GM21423 (cell line): ENCODE measurements around the gene OR9A2.

ENCODE experiments used
- ATAC-seq: cut with Tn5 transposase; IDR thresholded peaks from one replicate; pipeline ENCODE4 v1.9.1; 2021; ENCODE audit warnings: mild to moderate bottlenecking, moderate library complexity; ENCODE audit not compliant: unreplicated experiment

OR9A2 gene, protein sequence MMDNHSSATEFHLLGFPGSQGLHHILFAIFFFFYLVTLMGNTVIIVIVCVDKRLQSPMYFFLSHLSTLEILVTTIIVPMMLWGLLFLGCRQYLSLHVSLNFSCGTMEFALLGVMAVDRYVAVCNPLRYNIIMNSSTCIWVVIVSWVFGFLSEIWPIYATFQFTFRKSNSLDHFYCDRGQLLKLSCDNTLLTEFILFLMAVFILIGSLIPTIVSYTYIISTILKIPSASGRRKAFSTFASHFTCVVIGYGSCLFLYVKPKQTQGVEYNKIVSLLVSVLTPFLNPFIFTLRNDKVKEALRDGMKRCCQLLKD

DNA sequence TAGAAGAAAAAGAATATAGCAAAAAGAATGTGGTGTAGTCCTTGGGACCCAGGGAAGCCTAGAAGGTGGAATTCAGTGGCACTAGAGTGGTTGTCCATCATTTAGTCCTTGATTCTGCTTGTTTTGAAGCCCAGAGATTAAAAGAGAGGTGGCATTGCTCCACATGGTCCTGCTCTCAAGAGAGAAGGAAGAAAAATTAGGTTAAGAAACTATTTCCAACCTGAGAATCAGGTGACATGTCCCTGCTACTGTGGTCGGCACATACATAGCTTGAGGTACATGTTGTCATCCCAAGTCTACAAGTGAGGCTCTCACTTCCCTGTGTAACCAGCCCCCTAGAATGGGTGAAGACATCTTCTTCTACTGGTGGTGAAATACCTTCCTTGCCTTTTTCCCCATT, at the start of gene OR9A2:
TSS of gene OR9A2 (minus strand) at position 101 of the 400 bp plus-strand sequence. CDS start at position 101, 0 bp downstream.
- ATAC-seq: no peak

DNA sequence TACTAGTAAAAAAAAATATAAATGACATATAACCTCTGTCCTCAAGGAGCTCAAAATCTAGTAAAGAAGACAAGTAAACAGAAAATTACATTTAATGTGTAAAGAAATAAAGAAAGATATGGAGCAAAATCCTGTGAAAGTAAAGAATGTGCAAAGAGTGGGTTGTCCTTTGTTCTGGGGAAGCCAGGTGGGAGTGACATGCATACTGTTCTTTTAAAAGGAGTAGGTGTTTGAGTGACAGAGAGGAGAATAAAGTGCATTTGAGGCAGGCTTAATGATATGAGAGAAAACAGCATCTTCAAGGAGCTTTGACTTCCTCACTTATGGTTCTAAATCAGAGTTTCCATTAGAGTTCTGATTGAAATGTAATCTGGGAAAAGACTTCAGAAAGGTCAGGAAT, 47.2 kb upstream of the OR9A2 start:
- no peak for ATAC-seq

DNA sequence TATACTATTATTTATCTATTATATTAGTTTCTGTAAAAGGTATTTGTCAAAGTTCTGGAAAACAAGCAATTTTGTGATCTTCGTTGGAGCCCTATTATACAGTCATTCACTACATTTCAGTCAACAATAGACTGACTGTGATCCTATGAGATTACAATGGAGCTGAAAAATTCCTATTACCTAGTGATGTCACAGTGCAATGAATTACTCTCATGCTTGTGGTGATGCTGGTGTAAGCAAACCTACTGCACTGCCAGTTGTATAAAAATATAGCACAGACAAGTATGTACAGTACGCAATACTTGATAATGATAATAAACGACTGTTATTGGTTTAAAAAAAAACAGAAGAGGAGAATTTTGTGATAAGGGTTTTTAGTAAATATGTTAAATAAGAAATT, 46.6 kb upstream of the OR9A2 start:
- no peak for ATAC-seq

DNA sequence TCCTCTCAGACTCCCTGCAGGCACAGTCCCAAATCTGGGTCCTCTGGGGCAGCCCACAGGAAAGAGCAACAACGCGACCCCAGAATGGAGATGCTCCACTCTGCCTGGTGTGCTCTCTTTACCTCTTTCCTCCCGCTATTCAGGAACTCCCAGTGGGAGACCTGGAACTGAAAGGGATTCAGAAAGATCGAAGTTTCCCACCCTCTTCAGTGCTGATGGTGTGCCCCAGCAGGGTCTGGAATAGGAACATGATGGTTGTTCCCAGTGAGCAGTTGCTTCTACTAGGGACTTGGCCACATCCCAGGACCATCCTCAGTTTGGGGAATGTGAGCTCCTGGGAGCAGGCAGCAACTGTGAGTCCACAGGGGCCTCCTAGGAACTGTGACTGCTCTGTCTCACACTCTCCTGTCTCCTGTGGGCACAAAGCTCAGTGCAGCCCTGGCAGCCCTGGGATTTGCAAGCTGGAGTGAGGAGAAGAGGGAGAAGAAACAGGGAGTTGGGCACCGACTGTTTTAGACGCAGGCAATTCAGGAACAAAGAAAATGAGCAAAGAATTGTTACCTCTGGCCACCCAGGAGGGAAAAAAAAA, 43.1 kb upstream of the OR9A2 start:
- ATAC-seq: no peak

DNA sequence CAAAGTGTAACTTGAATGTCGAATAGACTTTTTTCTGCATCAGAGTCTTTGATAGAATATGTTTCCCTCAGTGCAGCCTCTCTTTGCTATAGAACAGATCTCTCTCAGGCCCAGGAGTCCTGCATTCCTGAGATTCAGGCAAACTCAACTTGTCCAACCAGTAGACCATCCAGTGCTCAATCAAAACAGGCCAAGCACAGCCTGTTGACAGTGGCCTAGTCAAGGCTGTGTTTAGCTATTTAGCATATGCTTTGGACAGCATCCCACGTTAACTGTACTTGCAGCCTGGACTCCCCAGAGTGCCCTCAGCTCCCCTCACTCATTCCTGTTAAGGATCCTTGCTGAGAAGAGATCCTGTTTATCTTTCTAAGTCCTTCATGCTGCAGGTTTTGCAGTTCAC, 41.5 kb upstream of the OR9A2 start:
- ATAC-seq: no peak

DNA sequence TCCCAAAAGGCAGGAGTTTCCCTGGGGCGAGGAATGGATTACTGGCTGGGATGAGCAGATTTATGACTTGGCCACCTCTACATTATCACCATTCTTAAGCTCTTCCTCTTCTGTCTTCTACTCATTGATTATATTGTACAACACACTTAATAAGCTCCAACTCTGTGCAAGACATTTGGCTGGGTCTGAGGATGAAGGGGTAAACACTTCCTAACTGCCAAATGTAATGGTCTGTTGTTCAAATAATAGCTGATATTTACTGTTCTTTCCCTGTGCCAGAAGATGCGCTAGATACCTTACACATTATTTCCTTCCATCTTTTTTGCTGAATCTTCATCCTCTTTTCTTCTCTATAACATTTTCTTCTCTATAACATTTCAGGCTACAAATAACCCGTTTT, 36.8 kb upstream of the OR9A2 start:
- ATAC-seq: no peak

DNA sequence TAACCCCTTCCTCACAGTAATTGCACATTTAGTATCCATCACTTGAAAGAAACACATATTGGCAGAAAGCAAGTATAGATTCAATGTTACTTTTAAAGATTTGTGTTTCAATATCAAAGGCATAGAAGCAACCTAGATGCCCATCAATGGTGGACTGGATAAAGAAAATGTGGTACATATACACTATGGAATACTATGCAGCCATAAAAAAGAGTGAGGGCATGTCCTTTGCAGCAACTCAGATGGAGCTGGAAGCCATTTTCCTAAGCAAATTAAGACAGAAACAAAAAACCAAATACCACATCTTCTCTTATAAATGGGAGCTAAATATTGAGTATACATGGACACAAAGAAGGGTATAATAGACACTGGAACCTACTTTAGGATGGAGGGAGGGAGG, 28.8 kb upstream of the OR9A2 start:
- no peak for ATAC-seq

DNA sequence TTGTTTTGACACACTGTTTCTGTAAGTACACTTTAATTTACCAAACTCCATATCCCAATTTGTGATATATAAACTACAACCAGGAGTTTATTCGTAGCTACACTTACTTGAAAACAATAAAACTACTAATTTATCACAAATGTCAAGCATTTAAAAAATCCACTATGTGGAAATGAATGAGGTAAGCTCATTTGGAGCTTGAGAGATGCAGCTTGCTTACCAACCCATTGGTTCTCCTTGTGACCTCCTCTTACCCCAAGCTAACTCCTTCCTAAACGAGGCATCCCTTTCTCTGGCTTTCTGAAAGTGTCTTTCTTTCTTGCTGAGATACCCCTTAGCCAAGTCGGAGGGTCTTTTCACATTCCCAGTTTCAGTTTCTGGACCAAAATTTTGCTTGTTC, 27.7 kb upstream of the OR9A2 start:
- ATAC-seq: no peak

DNA sequence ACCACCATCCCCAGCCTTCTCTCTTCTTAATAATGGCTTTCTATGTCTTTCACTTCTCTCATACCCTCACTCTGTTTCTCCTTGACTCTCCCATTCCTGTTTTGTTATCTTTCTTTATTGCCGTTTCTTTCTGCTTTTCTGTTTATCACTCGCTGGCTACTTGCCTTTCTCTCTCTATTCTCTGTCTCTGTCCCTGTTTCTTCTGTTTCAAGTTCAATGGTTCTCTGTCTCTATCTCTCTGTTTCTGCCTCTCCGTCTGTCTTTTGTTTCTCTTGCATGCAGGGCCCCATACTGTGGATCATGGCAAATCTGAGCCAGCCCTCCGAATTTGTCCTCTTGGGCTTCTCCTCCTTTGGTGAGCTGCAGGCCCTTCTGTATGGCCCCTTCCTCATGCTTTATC, 25.1 kb upstream of the OR9A2 start, which contains the start of gene OR6V1:
TSS of gene OR6V1 (plus strand) at position 301 of the 400 bp plus-strand sequence. CDS start at position 301, 0 bp downstream.
- no peak for ATAC-seq

DNA sequence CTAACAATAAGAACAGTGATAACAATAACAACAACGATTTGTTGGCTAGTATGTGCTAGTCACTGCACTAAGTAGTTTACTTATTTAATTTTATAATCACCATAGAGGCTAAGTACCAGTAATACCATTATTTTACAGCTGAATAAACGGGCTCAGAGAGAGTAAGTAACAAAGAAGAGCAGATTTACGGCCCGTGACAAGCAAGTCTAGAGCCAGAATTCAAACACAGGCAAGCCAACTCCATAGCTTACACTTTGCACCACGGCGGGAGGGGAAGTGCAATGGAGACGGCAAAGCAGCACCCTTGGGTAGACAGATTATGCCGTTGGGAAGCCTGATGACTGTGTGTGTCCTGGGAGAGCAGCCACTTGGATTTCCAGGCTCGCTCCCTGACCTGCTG, 24.0 kb upstream of the OR9A2 start:
- no peak for ATAC-seq

DNA sequence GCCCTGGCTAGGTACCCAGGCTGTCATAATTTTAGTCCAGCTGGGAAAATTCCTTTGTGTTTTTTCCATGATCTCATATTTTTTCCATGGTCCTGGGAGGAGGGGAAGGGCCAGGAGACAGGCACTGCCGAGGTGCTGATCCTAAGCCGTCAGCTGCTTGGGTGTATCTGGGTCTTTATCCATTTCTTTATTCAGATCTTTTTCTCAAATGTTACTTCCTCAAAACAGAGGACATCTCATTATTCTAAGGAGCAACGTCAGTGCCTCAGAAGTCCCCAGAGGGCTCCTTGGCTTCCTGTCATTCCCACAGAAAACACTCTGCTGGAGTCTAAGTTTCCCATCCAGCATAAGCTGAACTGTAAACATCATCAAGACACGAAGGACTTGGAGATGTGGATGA, 22.4 kb upstream of the OR9A2 start:
- ATAC-seq: no peak

DNA sequence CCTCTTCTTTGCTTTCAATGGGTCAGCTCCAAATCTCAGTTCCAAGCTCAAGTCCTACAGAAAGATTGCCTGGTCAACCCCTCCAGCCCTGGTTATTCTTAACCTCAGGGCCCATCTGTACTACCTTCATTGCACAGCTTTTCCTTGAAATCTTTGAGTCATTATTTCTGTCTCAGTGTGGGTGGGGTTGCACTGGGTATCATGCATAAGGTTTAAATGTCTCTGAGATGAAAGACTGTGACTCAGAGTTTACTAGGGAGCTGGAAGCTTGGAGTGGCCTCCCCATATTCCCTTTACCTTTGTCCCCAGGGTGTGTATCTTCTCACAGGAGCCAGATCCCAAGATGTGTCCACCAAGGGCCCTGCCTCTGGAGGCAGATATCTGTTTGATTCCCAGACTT, 21.9 kb upstream of the OR9A2 start:
- no peak for ATAC-seq

DNA sequence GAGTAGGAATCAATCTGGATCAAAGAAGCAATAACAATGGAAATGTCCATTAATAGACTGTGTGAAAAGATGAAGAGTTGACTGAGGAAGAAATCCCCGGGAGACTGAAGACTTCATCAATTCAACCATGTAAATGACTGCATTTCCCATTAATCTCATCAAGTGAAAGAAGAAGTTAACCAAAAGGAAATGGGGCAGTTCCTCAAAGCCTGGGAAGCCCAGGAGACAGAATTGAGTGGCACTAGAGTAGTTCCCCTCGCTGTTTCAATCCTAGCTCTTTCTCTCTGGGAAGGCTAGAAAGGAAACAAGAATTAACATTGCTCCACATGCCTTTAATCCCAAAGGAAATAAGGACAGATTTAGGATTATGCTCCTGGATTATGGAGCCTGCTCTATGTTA, 20.4 kb upstream of the OR9A2 start:
- ATAC-seq: no peak

DNA sequence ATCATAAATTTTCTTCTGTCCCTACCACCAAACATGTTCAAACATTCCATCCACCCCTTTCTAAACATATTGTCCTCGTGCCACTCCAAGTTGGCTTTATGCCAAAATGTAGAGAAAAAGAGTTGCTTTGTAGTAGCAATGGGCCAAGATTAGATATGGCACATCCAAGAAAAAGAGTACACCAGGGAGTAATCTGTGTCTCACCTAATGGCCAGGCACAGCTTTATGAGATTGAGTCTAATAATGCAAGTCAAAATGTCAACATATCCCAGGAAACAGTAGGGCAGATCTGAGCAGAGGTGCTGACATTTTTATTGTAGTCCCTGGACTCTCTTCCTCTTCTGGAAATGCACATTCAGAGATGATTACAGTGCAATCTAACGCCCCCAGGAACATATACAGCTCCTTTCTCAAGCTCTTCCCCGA, 19.5 kb upstream of the OR9A2 start:
- no peak for ATAC-seq

DNA sequence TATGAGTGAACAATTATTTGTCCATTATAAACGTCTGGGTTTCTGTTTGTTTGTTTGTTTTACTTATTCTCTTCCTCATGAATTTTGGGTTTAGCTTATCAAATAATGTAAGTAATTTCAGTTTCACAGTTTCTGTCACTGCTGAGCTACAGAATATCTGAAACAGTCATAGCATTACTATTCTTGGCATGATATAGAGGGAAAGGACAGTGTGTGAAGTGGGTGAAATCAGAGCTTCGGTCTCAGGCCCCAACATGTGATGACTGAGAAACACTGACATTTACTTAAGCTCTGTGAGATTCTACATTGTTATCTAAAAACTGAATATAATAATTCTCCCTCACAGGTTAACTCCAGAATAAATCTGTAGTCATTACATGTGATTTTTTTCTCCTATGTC, 16.5 kb upstream of the OR9A2 start:
- no peak for ATAC-seq

DNA sequence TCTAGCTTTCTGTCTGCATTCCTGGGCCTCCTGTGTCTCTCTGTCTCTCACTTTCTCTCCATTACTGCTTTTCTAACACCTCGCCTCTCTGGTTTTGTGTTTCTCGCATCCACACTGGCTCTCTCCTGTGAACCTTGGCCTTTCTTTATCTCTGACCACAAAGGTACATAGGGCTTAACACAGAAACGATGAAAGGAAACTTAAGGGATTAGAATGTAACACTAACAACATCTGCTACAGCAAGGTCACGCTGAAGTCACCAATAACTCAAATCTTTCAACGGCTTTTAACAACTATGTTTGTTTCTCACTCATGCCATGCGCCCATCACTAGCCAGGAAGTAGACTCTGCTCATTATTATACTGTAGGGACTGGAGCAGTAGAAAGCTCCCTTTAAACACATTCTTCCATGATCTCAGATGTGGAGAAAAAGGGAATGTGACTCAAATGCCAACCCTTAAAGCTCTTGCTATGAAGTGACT, 15.9 kb upstream of the OR9A2 start:
- ATAC-seq: no peak

DNA sequence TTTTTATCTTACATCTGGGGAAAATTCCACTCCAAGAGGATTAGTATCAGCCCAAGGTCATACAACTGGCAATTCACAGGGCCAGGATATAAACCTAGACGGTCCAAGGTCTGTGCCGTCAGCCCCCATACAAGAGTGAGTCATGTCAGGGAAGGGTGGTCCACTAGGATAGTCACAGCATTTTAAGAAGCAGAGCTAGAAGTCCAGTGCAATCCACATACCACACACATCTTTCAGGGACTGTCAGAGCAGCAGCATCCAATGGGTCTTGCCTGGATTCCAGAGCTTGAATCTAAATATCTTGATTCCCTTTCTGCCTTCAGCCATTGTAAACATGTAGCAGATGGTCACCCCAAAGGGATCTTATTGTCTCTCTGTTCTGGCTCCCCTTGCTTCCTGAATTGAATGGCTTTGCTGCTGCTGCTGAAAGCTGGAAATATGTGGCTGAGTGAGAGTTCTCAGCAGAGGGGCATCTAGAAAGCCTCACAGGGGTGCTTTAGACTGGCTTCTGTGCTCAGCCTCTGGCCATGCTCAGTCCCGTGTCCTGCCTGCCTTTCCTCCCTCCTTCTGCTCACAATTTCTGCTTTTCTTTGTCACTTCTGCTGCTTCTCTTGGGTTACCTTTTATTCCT, 15.3 kb upstream of the OR9A2 start:
- ATAC-seq: no peak

DNA sequence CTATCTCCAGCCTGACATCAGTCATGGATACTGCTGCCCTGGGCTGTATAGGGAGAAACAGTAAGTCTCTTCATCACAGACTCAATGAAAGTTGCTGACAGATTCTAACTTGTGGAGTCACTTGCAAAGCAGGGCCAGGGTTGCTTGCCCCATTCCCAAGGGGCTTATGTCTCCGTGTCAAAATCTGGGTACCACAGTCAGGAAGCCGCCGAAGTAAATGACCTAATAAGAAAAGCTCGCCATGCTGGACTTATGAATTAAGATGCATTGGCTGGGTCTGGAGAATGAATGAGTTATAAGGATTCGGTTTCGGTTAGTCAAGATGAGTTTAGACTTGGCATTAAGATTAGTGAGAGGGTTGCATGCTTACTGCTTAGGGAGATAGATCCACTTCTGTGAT, 14.4 kb upstream of the OR9A2 start:
- ATAC-seq: no peak

DNA sequence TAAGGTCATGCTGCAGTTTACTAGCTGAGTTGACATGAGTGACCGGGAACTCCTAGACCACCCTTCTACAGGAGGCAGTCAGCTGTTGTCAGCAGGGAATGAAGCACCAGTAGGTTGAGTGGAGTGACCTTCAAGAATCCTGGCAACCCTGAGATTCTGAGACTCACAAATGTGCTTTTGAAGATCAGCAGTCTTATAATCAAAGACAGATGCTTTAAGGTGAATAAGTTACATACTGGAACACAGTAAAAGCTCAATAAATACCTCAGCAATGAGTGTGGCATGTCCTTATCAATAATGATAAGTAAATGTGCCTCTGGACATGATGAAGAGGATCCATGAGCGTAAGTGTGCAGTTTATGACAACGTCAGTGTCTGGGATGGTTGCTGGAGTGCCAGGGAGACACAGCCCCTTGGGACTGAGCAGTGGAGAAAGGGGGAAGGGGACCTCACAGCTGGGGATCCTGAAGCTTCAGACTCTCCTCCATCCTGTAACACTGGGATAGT, 13.3 kb upstream of the OR9A2 start:
- no peak for ATAC-seq

DNA sequence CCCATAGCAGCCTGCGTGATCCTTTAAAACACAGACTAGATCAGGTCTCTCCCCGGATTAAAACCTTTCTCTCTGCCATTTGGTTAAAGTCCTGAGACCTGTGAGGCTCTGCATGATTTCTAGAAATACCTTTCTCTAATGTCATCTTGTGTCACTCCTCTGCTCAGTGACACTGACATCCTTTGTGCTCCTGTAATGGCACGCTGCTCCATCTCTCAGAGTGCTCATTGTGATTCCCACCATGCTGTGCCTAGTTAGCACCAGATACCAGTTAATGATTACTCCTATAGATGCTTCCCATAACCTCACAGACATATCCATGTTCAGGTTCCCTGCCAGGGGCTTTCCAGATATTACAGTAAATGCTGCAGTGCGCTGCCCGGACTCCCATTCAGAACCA, 11.7 kb upstream of the OR9A2 start:
- no peak for ATAC-seq

DNA sequence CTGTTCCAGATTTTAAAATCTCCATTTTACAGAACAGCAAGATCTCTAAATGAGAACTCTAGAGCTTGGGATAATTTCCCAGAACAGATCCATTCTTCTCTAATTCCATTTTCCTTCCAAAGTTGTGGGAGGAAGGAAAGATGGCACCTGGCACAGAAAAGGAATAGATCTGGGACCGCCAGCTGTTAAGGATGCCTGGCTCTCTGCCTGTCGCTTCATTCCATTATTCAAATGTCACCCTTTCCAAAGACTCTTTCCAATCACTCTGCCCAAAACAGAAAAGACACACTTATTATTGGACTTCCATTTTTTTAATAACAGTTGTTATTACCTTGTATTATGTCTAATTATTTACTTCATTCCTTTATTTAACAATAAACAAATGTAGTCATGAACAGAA, 751 bp upstream of the OR9A2 start:
- ATAC-seq: no peak

DNA sequence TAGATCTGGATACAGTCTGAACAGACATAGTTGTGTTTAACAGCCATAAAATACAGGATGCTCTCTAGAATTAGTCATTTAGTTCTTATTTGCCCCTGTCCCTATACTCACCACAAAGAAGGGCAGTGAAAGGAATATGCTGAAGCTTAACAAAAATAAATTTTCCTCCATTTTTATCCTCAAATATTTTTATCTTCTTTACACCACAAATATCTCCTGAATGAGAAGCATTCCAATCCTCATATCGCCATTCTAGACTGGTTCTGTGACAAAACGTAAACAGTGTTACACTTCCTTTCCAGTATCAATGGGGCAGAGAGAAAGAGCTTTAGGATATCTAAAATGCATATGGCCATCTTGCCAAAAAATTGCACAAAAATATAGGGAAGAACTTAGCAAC, 1.6 kb downstream of the OR9A2 start:
- ATAC-seq: no peak
